HG02884 (cell line): ENCODE measurements around the gene IL20RA.
A peak's percentile ranks its signal among the peaks of the same experiment; 100 is the strongest.
"Not testable (repeated sequence)": the region's sequence is repeated elsewhere in the genome, so short reads cannot be mapped to it uniquely, and the experiment has no call there.

Experiments used
- ATAC-seq: cut with Tn5 transposase; IDR thresholded peaks from one replicate; pipeline ENCODE4 v1.9.1; 2021; ENCODE audit warnings: mild to moderate bottlenecking, moderate library complexity; ENCODE audit not compliant: unreplicated experiment

Gene IL20RA

GRCh38 chr6:136977075-136977474 lies 67.7 kb downstream of the IL20RA start:
- ATAC-seq: no peak

GRCh38 chr6:136975089-136975715 lies 69.6 kb downstream of the IL20RA start:
- ATAC-seq: no peak

- not testable (repeated sequence) for ATAC-seq
Observed at GRCh38 chr6:136973781-136974180, 71.0 kb downstream of the IL20RA start.

- ATAC-seq: no peak
Observed at GRCh38 chr6:136971609-136972008, 73.2 kb downstream of the IL20RA start.

- no peak for ATAC-seq
Observed at GRCh38 chr6:136969930-136970329, 74.8 kb downstream of the IL20RA start.

- ATAC-seq: no peak
Observed at GRCh38 chr6:136969433-136969832, 75.3 kb downstream of the IL20RA start.

GRCh38 chr6:136968837-136969236 lies 75.9 kb downstream of the IL20RA start:
- no peak for ATAC-seq

- ATAC-seq: peak; percentile 74
Observed at GRCh38 chr6:136967876-136968752, 76.7 kb downstream of the IL20RA start.

GRCh38 chr6:136964398-136964797 lies 80.4 kb downstream of the IL20RA start:
- ATAC-seq: no peak

GRCh38 chr6:136963259-136963658 lies 81.5 kb downstream of the IL20RA start:
- no peak for ATAC-seq

GRCh38 chr6:136962661-136963060 lies 82.1 kb downstream of the IL20RA start:
- no peak for ATAC-seq

GRCh38 chr6:136961848-136962247 lies 82.9 kb downstream of the IL20RA start:
- no peak for ATAC-seq

GRCh38 chr6:136960781-136961180 lies 84.0 kb downstream of the IL20RA start:
- no peak for ATAC-seq

GRCh38 chr6:136959935-136960334 lies 84.8 kb downstream of the IL20RA start:
- not testable (repeated sequence) for ATAC-seq

- ATAC-seq: no peak
Observed at GRCh38 chr6:136959471-136959891, 85.3 kb downstream of the IL20RA start.

GRCh38 chr6:136958168-136958567 lies 86.6 kb downstream of the IL20RA start:
- no peak for ATAC-seq

GRCh38 chr6:136956590-136957544 lies 87.9 kb downstream of the IL20RA start:
- no peak for ATAC-seq

- ATAC-seq: no peak
Observed at GRCh38 chr6:136955123-136955522, 89.6 kb downstream of the IL20RA start.

- no peak for ATAC-seq
Observed at GRCh38 chr6:136952714-136953260, 92.0 kb downstream of the IL20RA start.

GRCh38 chr6:136950436-136951126 lies 94.2 kb downstream of the IL20RA start:
- no peak for ATAC-seq
